ENCODE data around the gene LRFN4. TPM values are rescaled to one million over a fixed set of nuclear protein-coding genes. Genes with fewer than 3 reads are reported as not detected.
A peak's percentile ranks its signal among the peaks of the same experiment; 100 is the strongest.

Gene LRFN4
- total and polyA plus RNA-seq, 2 of the 13 experiments (the other 11 are each of a cell fraction or from before 2014, with no cell fraction given) = 1.3 to 6.8 TPM

GRCh38 chr11:66901964-66902390 is 45.1 kb downstream of the LRFN4 start (continued):
- 0 out of 2 replicates have a peak, but pooled peaks have one; percentile 62 for TF ChIP-seq HNF1A (IDR thresholded peaks at IDR 0.05; ENCODE audit: low read depth)
- peak; percentile 75; the same call in 1 of the 2 replicates for TF ChIP-seq HNF1A (CRISPR knock-in tag; IDR thresholded peaks at IDR 0.05; ENCODE audit: borderline replicate concordance)
- no peak for TF ChIP-seq ZNF841 (CRISPR knock-in tag; IDR thresholded peaks at IDR 0.05; ENCODE audit: borderline replicate concordance)
- no peak for TF ChIP-seq ZNF10 (CRISPR knock-in tag; IDR thresholded peaks at IDR 0.05; ENCODE audit: borderline replicate concordance, low read depth)
- TF ChIP-seq RXRB (CRISPR knock-in tag; IDR thresholded peaks at IDR 0.05; ENCODE audit: borderline replicate concordance) = peak; percentile 98
- TF ChIP-seq TRIM24 (CRISPR knock-in tag; IDR thresholded peaks at IDR 0.05) = no peak
- TF ChIP-seq ESRRA (CRISPR knock-in tag; IDR thresholded peaks at IDR 0.05; ENCODE audit: low read depth) = peak; percentile 95
- TF ChIP-seq ZNF446 (CRISPR knock-in tag; IDR thresholded peaks at IDR 0.05) = no peak
- no peak for TF ChIP-seq ZBTB10 (CRISPR knock-in tag; IDR thresholded peaks at IDR 0.05; ENCODE audit: borderline replicate concordance)
- TF ChIP-seq KDM5B (CRISPR knock-in tag; IDR thresholded peaks at IDR 0.05; ENCODE audit: borderline replicate concordance) = no peak
- no peak for TF ChIP-seq ZBTB37 (CRISPR knock-in tag; IDR thresholded peaks at IDR 0.05)
- no peak for TF ChIP-seq LBX2 (CRISPR knock-in tag; IDR thresholded peaks at IDR 0.05; ENCODE audit: borderline replicate concordance)
- peak; percentile 98 for TF ChIP-seq GATAD2A (CRISPR knock-in tag; IDR thresholded peaks at IDR 0.05)
- no peak for TF ChIP-seq ZFP36L2 (CRISPR knock-in tag; IDR thresholded peaks at IDR 0.05)
- no peak for TF ChIP-seq MZF1 (CRISPR knock-in tag; IDR thresholded peaks at IDR 0.05; ENCODE audit: borderline replicate concordance)
- no peak for TF ChIP-seq SMARCE1 (IDR thresholded peaks at IDR 0.05; ENCODE audit: borderline replicate concordance)
- no peak for TF ChIP-seq FIP1L1 (IDR thresholded peaks at IDR 0.05; ENCODE audit: borderline replicate concordance, insufficient read depth, low read depth, low read length)
- TF ChIP-seq SIX1 (CRISPR knock-in tag; IDR thresholded peaks at IDR 0.05; ENCODE audit: borderline replicate concordance) = peak; percentile 55; the same call in 1 of the 2 replicates
- TF ChIP-seq ZNF766 (CRISPR knock-in tag; IDR thresholded peaks at IDR 0.05; ENCODE audit: borderline replicate concordance) = 0 out of 2 replicates have a peak, but pooled peaks have one; percentile 67
- TF ChIP-seq TRIM22 (IDR thresholded peaks at IDR 0.05) = no peak
- no peak for TF ChIP-seq ZNF160 (CRISPR knock-in tag; IDR thresholded peaks at IDR 0.05)
